Measurements from ENCODE around the gene USF1. TPM values are rescaled to one million over a fixed set of nuclear protein-coding genes. Genes with fewer than 3 reads are reported as not detected.

The USF1 gene
- total RNA-seq, 4 donors from 2014 or later = 40.1 to 81.4 (median 74.9) TPM

GRCh38 chr1:161076410-161076809 is 30.6 kb upstream of the USF1 start:
- TF ChIP-seq CTCF (IDR thresholded peaks at IDR 0.05; ENCODE audit: low read depth) = no peak

GRCh38 chr1:161074676-161075368 is 29.0 kb upstream of the USF1 start:
- no peak for TF ChIP-seq CTCF (IDR thresholded peaks at IDR 0.05; ENCODE audit: low read depth)

- no peak for TF ChIP-seq CTCF (IDR thresholded peaks at IDR 0.05; ENCODE audit: low read depth)
Observed at GRCh38 chr1:161073474-161074121, 27.8 kb upstream of the USF1 start.

GRCh38 chr1:161072751-161073449 is 27.1 kb upstream of the USF1 start:
- TF ChIP-seq CTCF (IDR thresholded peaks at IDR 0.05; ENCODE audit: low read depth) = no peak

- no peak for TF ChIP-seq CTCF (IDR thresholded peaks at IDR 0.05; ENCODE audit: low read depth)
Observed at GRCh38 chr1:161071886-161072371, 26.2 kb upstream of the USF1 start.

GRCh38 chr1:161070761-161071160 is 25.0 kb upstream of the USF1 start:
- TF ChIP-seq CTCF (IDR thresholded peaks at IDR 0.05; ENCODE audit: low read depth) = no peak

- TF ChIP-seq CTCF (IDR thresholded peaks at IDR 0.05; ENCODE audit: low read depth) = no peak
Observed at GRCh38 chr1:161069731-161070270, 24.0 kb upstream of the USF1 start, which contains the start of gene ARHGAP30. Gene ARHGAP30 (minus strand): TSS chr1:161069891. CDS start chr1:161069624, 267 bp downstream.
